Measurements from ENCODE around the gene CCDC50. TPM values are rescaled to one million over a fixed set of nuclear protein-coding genes. Genes with fewer than 3 reads are reported as not detected.

CCDC50 gene
- total and polyA plus RNA-seq, 12 donors = 18.3 to 92.1 (median 61.8) TPM

DNA sequence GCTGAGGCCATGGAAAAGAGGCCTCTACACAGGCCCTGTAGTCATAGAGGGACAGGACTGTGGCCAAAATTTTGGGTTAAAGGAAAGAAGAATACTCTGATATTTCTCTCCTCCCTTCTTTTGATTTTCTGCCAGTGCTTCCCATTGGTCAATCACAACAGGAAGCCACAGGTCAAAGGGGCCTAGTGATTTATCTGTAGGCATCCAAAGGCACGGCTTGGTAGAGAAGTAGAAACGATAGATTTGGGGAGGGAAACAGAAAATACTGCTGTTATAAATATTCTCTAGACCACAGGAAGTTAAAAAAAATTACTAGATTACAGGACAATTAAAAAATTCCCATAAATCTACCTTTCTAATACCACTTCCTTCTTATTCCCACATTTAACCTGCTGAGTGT lies 1.7 kb upstream of the CCDC50 start:
- intact Hi-C loops (cut with DNase I) = no loop called here
- no peak overlapping the region for H3K4me3 ChIP-seq
- no peaks in the 10 kb centered on the region for H3K36me3 ChIP-seq (replicated peaks in 1 of 2)
- WGBS, 4 donors = 38 to 59% (median 55%) methylated on average over 2 of the region's 2 CpGs
- TF ChIP-seq, protein P1, sequence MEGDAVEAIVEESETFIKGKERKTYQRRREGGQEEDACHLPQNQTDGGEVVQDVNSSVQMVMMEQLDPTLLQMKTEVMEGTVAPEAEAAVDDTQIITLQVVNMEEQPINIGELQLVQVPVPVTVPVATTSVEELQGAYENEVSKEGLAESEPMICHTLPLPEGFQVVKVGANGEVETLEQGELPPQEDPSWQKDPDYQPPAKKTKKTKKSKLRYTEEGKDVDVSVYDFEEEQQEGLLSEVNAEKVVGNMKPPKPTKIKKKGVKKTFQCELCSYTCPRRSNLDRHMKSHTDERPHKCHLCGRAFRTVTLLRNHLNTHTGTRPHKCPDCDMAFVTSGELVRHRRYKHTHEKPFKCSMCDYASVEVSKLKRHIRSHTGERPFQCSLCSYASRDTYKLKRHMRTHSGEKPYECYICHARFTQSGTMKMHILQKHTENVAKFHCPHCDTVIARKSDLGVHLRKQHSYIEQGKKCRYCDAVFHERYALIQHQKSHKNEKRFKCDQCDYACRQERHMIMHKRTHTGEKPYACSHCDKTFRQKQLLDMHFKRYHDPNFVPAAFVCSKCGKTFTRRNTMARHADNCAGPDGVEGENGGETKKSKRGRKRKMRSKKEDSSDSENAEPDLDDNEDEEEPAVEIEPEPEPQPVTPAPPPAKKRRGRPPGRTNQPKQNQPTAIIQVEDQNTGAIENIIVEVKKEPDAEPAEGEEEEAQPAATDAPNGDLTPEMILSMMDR (IDR thresholded peaks at IDR 0.05) = no peak
- H3K27me3 ChIP-seq = no peaks in the 10 kb centered on the region
- no peak for DNase-seq
- no peaks in the 10 kb centered on the region for H3K9me3 ChIP-seq (replicated peaks in 1 of 3)
- H3K4me1 ChIP-seq (replicated peaks in 1 of 2) = peaks cover 21 to 30% of the 10 kb centered on the region in 2 donors
- no peak overlapping the region for H3K27ac ChIP-seq

DNA sequence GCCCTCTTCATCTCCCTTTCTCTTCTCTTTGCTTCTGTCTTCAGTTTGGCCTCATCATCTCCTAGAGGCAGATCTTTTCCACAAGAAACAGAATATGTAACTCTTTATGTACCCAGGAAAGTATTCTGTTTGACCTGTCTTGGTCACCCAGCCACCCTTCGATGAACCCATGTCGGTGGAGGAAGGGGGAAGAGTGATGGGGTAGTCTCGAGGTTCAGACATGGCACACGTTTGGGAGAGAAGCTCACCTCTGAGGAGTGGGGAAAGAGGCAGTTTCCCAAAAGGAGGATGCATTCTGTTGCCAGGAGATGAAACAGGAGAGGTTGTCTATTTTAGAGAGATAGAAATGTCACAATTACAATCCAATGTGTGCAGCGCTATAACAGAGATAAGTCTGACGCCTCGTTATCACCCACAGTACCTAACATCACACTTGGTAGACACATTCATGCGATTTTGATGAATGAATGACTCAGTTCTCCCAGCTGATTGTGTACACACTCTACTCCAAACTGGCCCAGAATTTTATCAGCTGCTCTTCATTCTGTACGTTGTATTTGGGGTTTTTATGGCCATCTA lies 722 bp upstream of the CCDC50 start:
- Histone ChIP-seq H3K9me3 (replicated peaks in 1 of 3) (no peaks in the 10 kb centered on the region), H3K4me1 (replicated peaks in 1 of 2) (peaks cover 24 to 39% of the 10 kb centered on the region in 2 donors), H3K36me3 (replicated peaks in 1 of 2) (no peaks in the 10 kb centered on the region), H3K4me3 (peak overlapping the region in 2 of 4 donors; percentile 34 to 96), H3K27ac (peak overlapping the region in 4 of 5 donors; percentile 90 to 97 (median 93)), H3K27me3 (no peaks in the 10 kb centered on the region)
- 55 to 60% (median 57%) methylated on average over 9 of the region's 9 CpGs for WGBS, 4 donors
- no peak for TF ChIP-seq POLR2A (IDR thresholded peaks at IDR 0.05)
- TF ChIP-seq, protein P1 (IDR thresholded peaks at IDR 0.05) = no peak
- intact Hi-C loops (cut with DNase I) = no loop called here
- DNase-seq = no peak

DNA sequence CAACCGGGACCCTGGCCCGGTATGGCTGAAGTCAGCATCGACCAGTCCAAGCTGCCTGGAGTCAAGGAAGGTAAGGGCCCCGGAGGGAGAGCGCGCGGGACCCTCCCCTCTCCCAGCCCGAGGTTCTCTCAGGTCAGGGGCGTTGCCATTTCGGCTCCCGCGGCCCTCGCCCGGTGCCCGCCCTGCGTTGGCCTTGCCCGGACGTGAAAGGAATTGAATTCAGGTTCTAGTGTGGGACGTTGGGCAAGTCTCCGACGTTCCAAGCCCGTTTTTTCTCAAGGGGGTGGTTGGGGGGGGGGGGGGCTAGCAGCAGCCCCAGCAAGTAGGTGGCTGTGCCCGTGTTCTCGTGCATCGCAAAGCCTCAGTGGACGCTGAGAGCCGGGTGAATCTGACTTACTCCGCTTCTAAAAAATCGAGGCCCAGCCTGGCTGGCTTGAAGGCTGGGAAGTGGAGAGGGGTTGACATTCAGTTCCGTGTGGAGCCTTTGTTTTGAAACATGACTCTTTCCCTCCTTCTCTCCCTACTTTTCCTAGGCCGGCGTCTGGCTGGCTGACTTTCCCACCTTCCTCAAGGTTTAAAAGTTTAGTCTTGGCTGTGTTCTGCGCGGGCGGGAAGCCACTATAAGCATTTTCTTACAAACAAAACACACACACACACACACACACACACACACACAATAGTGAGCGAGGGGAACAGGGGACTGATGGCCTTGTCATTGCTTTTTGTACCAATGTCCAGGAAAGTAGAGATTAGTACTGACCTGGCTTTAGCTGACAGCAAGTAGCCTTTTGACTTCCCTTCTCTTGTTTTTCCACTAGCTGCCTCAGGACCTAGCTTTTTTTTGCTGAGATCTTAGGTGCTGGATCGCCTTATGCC lies 698 bp downstream of the CCDC50 start, which contains the start of gene UTS2B:
Gene UTS2B (minus strand): TSS at position 873 of the 876 bp plus-strand sequence. CDS start 48,337 bp downstream, outside the sequence.
- H3K36me3 ChIP-seq (replicated peaks in 1 of 2) = no peaks in the 10 kb centered on the region
- peak within 1 kb of the TSS; percentile 58 to 97 (median 92) for H3K27ac ChIP-seq
- H3K9me3 ChIP-seq (replicated peaks in 1 of 3) = no peaks in the 10 kb centered on the region
- H3K4me1 ChIP-seq (replicated peaks in 1 of 2) = peaks cover 24 to 47% of the 10 kb centered on the region in 2 donors
- TF ChIP-seq, protein P1 (IDR thresholded peaks at IDR 0.05) = no peak
- TF ChIP-seq POLR2A (IDR thresholded peaks at IDR 0.05) = no peak
- H3K27me3 ChIP-seq = no peaks in the 10 kb centered on the region
- intact Hi-C loops (cut with DNase I) = no loop called here
- 1 to 3% (median 2%) methylated on average over 17 to 37 of the region's 37 CpGs for WGBS, 4 donors
- peak; percentile 40 to 71 (median 60) for DNase-seq
- peak within 1 kb of the TSS; percentile 31 to 96 (median 52) for H3K4me3 ChIP-seq

DNA sequence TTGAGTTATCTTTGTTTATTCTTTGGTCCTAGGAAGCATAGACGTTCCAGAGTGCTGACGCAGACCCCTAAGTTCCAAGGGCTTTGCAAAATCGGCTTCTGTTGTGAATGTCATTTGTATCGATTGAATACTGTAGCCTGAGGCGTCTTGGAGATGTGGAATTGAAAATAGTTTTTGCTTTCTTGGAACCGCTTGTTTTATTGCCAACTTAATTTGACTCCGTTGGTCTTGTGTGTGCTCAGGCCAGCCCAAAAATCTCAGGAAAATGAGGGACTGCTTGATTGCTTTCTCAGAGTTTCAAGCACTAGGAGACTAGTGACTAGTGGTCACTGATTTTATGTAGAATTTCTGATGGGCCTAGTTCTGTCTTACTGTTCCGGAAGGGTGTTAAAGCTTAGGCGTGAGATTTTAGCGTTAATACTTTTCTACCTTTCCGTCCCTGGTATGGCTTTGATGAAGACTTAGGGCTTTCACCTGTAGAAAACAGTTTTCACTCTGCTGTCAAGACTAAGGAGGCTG lies 1.4 kb downstream of the CCDC50 start:
- Histone ChIP-seq H3K36me3 (replicated peaks in 1 of 2) (no peaks in the 10 kb centered on the region), H3K27me3 (no peaks in the 10 kb centered on the region), H3K27ac (peak overlapping the region; percentile 58 to 97 (median 92)), H3K9me3 (replicated peaks in 1 of 3) (no peaks in the 10 kb centered on the region), H3K4me1 (replicated peaks in 1 of 2) (peaks cover 24 to 54% of the 10 kb centered on the region in 2 donors), H3K4me3 (peak overlapping the region in 3 of 4 donors; percentile 31 to 96 (median 34))
- no peak for TF ChIP-seq POLR2A (IDR thresholded peaks at IDR 0.05)
- TF ChIP-seq, protein P1 (IDR thresholded peaks at IDR 0.05) = no peak
- intact Hi-C loops (cut with DNase I) = no loop called here
- peak in 3 of 7 donors; percentile 10 to 27 (median 13) for DNase-seq
- 20 to 23% (median 22%) methylated on average over 11 of the region's 11 CpGs for WGBS, 4 donors

Data from adrenal gland (tissue), 12 donors.